SIG-M5 (cell line): Measurements from ENCODE around the gene R3HCC1L.
"Not testable (repeated sequence)": the region's sequence is repeated elsewhere in the genome, so short reads cannot be mapped to it uniquely, and the experiment has no call there.

ENCODE experiments used
- DNase-seq: peaks from one replicate; lab custom pipeline; 2025; lab: John Stamatoyannopoulos, UW

Gene R3HCC1L

GRCh38 chr10:98131619-98132018 lies 2.8 kb upstream of the R3HCC1L start:
- no peak for DNase-seq

DNA sequence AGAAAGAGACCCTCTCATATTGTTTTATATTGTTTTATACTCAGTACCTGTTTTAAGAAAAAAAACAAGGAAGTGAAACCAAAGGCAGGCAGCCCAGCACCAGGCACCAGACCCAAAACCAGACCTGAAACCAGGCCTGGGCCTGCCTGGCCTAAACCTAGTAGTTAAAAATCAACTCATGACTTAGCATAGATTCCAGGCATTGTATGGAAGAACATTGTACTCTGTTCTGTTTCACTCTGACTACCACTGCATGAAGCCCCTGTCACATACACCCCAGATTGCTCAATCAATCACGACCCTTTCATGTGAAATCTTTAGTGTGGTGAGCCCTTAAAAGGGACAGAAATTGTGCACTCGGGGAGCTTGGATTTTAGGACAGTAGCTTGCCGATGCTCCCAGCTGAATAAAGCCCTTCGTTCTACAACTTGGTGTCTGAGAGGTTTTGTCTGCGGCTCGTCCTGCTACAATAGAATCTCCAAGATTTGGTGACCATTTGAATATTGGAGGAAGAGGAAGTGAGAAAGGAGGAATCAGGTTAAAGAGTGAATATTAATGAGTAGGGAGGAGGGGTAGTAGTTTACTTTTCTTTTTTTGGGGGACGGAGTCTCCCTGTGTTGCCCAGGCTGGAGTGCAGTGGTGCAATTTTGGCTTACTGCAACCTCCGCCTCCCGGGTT lies 1.2 kb upstream of the R3HCC1L start:
- not testable (repeated sequence) for DNase-seq

GRCh38 chr10:98134117-98134430 lies 383 bp upstream of the R3HCC1L start:
- no peak for DNase-seq

DNA sequence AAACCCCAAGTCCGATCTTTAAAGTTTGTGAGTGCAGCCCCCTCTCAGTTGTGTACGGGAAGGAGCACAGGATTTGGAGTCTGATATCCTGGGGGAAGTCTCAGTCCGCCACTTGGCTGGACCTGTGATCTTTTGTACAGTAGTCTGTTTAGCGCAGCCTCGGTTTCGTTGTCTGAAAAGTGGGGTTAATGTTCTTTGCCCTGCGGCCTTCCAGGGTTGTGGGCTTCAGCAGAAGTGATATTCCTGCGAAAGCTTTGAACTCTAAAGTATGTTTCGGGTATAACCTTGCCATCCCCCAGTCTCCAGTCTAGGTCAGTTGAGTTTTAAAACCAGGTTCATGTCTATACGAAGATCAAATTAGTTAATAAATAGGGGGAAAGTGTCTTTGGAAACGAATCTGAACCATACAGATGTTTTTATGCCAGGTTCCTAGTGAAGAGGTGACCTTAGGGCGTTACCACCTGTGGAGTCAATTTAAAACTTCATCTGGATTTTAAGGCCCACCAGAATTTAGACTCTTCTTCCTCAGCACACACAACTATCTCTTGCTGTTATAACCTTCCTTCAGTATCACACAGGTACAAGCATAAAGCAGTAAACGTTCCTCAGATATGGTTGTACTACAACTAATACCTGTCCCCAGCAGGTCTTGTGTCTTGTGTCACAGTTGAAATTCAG lies 904 bp downstream of the R3HCC1L start:
- DNase-seq: no peak

- DNase-seq: not testable (repeated sequence)
Measured at GRCh38 chr10:98136775-98137174, 2.3 kb downstream of the R3HCC1L start.

DNA sequence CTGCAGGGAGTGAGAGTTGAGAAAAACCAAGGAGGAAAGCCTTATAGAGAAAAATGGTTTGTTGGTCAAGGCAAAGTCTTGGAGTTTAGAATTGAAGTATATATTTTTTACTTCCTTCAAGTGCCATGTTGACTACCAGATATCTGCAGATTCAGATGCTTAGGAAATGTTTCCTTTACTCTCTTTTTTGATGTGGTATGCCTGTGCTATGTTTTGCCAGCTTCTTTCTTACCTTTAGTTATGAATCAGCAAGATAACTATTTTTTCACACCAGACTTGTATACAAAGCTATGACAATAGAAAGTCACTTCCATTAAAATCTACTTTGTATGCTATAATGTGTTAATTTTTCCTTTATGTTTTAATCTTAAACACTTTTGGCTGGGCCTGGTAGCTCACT lies 3.6 kb downstream of the R3HCC1L start:
- DNase-seq: no peak

- DNase-seq: no peak
Measured at GRCh38 chr10:98139431-98139830, 5.0 kb downstream of the R3HCC1L start.

- no peak for DNase-seq
Measured at GRCh38 chr10:98141484-98142073, 7.1 kb downstream of the R3HCC1L start.

DNA sequence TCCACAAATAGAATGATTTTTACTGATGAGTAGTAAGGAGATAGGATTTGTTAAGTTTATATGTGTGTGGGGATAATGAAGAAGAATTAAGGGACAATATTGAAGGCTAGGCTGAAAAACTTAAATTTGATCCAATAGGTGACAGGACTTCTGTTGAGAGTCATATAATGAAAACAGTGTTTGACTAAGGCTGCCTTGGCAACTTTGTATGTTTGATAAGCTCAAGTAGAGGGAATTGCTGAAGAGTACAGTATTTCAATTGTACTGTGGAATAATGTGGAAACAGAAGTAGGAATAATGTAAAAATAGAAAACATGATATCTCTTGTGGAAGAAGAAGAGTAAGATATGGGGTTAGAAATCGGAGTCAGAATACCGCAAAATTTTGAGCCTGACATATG lies 10.5 kb downstream of the R3HCC1L start:
- no peak for DNase-seq

GRCh38 chr10:98149858-98150257 lies 15.4 kb downstream of the R3HCC1L start:
- DNase-seq: no peak

DNA sequence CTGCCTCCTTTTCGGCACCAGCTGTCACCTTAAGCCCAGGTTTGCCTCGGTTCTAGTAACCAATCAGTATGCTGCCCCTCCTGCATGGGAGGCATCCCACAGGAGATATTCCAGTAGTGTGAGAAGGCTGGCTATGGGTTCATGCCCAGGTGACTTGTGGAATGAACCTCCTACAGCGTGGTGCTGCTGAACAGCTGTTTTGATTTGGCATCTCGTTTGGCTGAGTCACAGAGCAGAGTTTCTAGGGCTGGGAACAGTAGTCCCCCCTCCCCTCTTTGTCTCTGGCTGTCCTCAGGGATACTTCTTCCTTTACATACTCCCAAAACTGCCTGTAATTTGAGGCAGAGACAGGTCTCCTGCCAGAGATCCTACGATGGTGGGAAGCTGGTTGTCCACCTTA lies 16.1 kb downstream of the R3HCC1L start:
- DNase-seq: no peak

DNA sequence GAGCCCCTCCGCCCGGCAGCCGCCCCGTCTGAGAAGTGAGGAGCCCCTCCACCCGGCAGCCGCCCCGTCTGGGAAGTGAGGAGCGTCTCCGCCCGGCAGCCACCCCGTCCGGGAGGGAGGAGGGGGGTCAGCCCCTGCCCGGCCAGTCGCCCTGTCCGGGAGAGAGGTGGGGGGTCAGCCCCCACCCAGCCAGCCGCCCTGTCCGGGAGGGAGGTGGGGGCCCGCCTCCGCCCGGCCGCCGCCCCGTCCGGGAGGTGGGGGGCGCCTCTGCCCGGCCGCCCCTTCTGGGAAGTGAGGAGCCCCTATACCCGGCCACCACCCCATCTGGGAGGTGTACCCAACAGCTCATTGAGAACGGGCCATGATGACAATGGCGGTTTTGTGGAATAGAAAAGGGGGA lies 18.3 kb downstream of the R3HCC1L start:
- DNase-seq: not testable (repeated sequence)

DNA sequence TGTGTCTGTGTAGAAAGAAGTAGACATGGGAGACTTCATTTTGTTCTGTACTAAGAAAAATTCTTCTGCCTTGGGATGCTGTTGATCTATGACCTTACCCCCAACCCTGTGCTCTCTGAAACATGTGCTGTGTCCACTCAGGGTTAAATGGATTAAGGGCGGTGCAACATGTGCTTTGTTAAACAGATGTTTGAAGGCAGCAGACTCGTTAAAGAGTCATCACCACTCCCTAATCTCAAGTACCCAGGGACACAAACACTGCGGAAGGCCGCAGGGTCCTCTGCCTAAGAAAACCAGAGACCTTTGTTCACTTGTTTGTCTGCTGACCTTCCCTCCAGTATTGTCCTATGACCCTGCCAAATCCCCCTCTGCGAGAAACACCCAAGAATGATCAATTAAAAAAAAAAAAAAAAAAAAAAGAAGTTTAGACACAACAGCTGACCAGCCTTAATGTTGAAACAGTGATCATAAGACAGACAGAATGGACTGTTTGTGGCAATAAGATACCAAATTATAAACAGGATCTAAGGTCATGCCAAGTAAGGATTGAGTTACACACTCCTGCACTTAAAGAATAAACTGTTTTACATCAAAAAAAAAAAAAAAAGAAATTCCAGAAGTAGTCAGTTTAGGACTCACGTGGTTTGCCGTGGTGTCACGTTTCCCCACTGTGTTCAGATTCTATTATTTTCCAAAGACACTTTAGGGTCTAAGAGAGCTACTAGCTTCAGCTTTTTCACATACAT lies 18.9 kb downstream of the R3HCC1L start:
- DNase-seq: not testable (repeated sequence)

DNA sequence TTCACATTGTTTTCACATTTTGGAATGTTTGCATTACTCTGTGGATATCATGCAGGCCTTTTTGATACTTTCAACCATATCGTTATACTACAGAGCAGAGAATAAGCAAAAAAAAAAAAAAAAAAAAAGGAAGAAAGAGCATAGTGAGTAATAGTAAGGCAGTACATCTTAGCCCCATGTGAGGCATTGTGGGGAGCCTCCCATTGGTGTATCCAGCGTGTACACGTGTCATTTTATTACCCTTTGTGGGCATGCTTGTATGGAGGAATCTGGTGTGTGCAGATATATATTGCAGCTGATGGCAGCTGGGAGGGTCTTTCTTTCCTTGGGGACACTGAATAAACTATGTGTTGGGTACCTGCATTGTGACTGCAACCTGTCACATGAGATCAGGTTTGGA lies 19.6 kb downstream of the R3HCC1L start:
- DNase-seq: no peak

- DNase-seq: no peak
Measured at GRCh38 chr10:98158576-98158975, 24.1 kb downstream of the R3HCC1L start.

DNA sequence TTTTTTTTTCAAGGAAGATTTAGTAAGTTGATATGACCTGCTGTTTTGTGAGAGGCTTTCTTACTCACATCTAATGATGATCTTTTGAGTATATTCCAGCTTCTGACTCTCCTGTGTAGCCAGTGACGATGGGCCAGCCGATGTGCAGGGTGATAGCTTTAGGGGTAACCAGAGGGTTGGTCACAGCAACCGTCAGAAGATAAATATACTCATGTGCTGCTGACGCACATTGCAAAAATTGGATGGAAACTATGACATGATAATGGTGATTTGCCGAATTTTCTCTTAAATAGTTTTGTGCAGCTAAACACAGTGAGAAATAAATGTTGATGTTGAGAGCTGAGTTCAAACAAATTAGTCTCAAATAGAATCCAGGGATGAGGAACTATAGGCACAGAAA lies 29.5 kb downstream of the R3HCC1L start:
- no peak for DNase-seq

GRCh38 chr10:98167191-98167590 lies 32.7 kb downstream of the R3HCC1L start:
- no peak for DNase-seq

- DNase-seq: no peak
Measured at GRCh38 chr10:98168147-98168546, 33.7 kb downstream of the R3HCC1L start.

- DNase-seq: no peak
Measured at GRCh38 chr10:98168766-98169165, 34.3 kb downstream of the R3HCC1L start.

DNA sequence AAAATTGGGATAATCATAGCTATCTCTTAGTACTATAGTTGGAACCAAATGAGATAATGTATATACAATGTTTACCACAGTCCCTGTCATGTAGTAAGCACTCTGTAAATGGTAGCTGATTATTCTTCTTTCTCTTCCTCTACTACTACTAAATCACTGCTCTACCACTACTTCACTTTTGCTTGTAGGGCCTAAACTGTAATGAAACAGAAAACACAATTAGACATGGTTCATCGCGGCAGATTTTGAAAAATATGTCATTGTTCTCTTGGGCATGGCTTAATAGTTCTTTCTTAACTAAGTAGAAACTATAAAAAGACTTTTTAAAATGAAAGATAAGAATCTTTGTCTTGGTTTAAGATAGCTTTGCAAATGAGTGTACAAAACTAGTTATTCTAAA lies 34.9 kb downstream of the R3HCC1L start:
- DNase-seq: no peak

DNA sequence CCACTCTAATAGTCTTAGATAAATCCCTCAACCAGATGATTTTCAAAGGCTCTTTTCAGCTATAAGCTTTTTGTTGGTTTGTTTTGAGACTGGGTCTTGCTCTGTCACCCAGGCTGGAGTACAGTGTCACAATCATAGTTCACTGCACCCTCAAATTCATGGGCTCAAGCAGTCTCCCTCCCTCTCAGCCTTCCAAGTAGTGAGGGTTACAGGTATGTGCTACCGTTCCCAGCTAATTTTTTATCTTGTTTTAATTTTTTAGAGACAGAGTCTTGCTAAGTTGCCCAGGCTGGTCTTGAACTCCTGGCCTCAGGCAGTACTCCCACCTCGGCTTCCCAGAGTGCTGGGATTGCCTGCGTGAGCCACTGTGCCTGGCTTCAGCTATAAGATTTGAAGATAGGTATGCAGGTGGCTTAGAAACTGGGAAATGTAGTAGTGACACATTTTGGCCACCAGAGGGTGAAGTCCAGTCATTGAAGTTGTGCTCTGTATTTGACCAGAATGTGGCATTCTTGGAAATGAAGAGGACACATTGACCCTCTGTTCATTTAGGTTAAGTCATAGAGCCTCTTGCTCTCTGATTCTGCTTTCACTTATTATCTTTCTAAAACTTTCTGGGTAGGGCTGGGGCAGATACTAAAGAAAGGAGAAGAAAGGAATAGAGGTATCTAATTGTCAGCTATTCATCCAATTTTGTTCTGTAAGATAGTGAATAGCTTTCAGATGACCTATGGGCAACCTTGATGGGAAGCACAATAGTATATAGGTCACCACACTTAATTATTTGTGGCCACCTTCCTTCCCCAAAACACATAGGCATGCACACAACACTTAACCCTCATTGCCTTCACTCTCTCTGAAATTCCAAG lies 36.0 kb downstream of the R3HCC1L start:
- DNase-seq: no peak

DNA sequence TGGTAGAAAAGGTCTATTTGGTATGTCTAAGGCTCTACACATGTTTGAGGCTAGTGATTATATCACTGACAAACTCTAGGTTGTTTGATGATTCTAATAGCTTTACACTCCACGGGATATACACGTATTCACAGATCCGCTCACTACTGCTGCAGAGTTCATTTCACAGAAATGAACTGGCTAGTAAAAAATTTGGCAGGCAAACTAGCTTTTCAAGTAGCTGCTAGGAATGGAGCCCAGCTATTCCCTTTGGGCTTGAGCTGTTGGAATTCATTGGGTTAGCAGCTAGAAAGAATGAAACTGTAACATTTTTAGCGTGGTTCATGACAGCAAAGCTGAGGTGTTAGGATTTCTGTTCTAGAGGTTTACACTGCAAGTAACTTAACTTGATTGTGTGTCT lies 37.6 kb downstream of the R3HCC1L start:
- no peak for DNase-seq
